Measurements from ENCODE around the gene TTLL3. TPM values are rescaled to one million over a fixed set of nuclear protein-coding genes. Genes with fewer than 3 reads are reported as not detected.

TTLL3 gene
- total RNA-seq, 1 donor from 2014 or later, result 34.4 TPM

DNA sequence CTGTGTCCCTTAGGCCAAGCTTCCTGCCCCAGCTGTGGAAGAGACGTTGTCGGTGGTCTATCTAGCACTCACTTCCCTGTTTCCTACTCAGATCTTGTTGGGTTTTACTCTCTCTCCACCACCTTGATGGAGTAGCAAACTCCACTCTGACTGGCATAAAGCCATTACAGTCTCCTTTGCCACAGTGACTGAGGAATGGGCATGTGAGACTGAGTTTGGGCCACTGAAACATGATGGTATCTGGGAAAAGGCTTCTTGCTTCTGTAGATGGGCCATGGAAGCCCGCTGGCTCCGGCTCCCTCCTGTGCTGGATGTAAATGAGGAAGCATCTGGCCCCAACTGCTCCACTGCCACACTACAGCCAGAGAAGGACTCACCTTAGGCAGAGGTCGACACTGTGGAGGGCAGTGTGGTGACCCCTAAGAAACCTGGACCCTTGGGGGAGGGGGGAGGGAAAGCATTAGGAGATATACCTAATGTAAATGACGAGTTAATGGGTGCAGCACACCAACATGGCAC is 30.9 kb upstream of the TTLL3 start:
- H3K4me1 Mint-ChIP-seq (ENCODE audit: unreplicated experiment), result peaks cover 13% of the 10 kb centered on the region
- DNase-seq (ENCODE audit: low spot score), result no peak
- no peaks in the 10 kb centered on the region for H3K9me3 Mint-ChIP-seq (ENCODE audit: unreplicated experiment)
- TF ChIP-seq, protein P1, sequence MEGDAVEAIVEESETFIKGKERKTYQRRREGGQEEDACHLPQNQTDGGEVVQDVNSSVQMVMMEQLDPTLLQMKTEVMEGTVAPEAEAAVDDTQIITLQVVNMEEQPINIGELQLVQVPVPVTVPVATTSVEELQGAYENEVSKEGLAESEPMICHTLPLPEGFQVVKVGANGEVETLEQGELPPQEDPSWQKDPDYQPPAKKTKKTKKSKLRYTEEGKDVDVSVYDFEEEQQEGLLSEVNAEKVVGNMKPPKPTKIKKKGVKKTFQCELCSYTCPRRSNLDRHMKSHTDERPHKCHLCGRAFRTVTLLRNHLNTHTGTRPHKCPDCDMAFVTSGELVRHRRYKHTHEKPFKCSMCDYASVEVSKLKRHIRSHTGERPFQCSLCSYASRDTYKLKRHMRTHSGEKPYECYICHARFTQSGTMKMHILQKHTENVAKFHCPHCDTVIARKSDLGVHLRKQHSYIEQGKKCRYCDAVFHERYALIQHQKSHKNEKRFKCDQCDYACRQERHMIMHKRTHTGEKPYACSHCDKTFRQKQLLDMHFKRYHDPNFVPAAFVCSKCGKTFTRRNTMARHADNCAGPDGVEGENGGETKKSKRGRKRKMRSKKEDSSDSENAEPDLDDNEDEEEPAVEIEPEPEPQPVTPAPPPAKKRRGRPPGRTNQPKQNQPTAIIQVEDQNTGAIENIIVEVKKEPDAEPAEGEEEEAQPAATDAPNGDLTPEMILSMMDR (IDR thresholded peaks at IDR 0.05; ENCODE audit: unreplicated experiment), result no peak
- no peaks in the 10 kb centered on the region for H3K27me3 Mint-ChIP-seq (ENCODE audit: unreplicated experiment)
- H3K27ac Mint-ChIP-seq (ENCODE audit: unreplicated experiment), result no peak overlapping the region
- H3K4me3 Mint-ChIP-seq (ENCODE audit: unreplicated experiment), result no peak overlapping the region
- H3K36me3 Mint-ChIP-seq (ENCODE audit: low read depth, unreplicated experiment), result peaks cover 4% of the 10 kb centered on the region

DNA sequence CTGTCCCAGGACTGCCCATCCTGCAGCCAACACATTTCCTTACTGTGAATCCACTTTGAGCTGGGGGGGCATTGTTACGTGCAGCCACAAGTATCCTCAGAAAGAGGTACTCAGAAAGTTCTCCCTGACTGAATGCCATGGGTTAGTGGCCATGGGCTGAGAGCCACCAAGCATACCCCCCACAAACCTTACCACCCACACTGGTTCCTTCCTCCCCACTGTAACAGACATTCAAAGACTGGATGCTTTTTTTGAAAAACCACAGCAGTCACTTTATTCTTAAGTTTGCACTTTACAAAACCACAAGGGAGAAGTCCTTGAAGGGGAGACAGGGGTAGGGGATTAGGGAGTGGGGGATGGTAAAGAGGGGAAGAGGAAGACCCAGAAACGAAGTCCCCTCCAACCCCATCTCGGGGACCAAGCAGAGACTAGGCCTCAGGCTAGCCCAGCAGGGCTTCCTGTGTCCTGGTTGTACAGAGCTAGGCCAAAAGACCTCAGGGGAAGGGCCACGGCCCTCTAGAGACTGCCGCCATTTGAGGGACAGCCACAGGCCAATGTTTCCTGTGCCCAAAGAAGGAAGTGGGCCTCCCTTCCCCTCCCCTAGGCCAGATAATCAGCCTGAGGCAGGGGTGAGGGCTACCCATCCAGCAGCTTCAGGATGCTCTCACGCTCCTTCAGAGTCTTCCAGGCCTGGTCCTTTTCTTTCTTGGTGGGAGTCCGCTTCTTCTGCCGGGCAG is 30.2 kb upstream of the TTLL3 start:
- H3K4me3 Mint-ChIP-seq (ENCODE audit: unreplicated experiment), result no peak overlapping the region
- DNase-seq (ENCODE audit: low spot score), result no peak
- H3K27me3 Mint-ChIP-seq (ENCODE audit: unreplicated experiment), result no peaks in the 10 kb centered on the region
- no peak overlapping the region for H3K27ac Mint-ChIP-seq (ENCODE audit: unreplicated experiment)
- peaks cover 4% of the 10 kb centered on the region for H3K36me3 Mint-ChIP-seq (ENCODE audit: low read depth, unreplicated experiment)
- no peaks in the 10 kb centered on the region for H3K9me3 Mint-ChIP-seq (ENCODE audit: unreplicated experiment)
- TF ChIP-seq, protein P1 (IDR thresholded peaks at IDR 0.05; ENCODE audit: unreplicated experiment), result no peak
- peaks cover 13% of the 10 kb centered on the region for H3K4me1 Mint-ChIP-seq (ENCODE audit: unreplicated experiment)

DNA sequence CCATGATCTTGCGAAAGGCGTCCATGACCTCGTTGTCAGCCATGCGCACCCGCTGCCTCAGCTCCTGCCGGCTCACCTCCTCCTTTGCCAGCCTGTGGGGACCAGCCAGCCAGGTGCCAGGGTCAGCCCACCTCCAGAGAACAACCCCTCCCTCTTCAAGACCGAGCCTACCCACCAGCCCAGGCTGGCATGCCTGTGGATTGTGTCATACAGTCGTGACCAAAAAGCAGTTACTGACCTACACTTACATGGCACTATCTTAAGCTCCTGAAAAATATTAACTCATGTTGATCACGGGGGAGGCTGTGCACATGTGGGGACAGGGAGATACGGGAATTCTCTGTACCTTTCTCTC is 29.6 kb upstream of the TTLL3 start:
- peaks cover 11% of the 10 kb centered on the region for H3K4me1 Mint-ChIP-seq (ENCODE audit: unreplicated experiment)
- no peaks in the 10 kb centered on the region for H3K27me3 Mint-ChIP-seq (ENCODE audit: unreplicated experiment)
- TF ChIP-seq, protein P1 (IDR thresholded peaks at IDR 0.05; ENCODE audit: unreplicated experiment), result no peak
- H3K4me3 Mint-ChIP-seq (ENCODE audit: unreplicated experiment), result no peak overlapping the region
- H3K9me3 Mint-ChIP-seq (ENCODE audit: unreplicated experiment), result no peaks in the 10 kb centered on the region
- H3K36me3 Mint-ChIP-seq (ENCODE audit: low read depth, unreplicated experiment), result peaks cover 4% of the 10 kb centered on the region
- H3K27ac Mint-ChIP-seq (ENCODE audit: unreplicated experiment), result no peak overlapping the region
- DNase-seq (ENCODE audit: low spot score), result no peak

DNA sequence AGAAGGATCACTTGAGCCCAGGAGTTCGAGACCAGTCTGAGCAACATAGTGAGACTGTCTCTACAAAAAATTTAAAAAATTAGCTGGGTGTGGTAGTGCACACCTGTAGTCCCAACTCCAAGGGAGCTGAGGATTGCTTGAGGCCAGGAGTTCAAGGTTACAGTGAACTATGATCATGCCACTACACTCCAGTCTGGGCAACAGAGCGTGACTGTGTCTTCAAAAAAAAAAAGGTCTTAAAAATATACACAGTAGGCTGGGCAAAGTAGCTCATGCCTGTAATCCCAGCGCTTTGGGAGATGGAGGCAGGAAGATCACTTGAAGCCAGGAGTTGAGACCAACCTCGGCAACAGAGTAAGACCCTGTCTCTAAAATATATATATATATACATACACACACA is 29.2 kb upstream of the TTLL3 start:
- H3K27me3 Mint-ChIP-seq (ENCODE audit: unreplicated experiment), result no peaks in the 10 kb centered on the region
- TF ChIP-seq, protein P1 (IDR thresholded peaks at IDR 0.05; ENCODE audit: unreplicated experiment), result no peak
- no peaks in the 10 kb centered on the region for H3K9me3 Mint-ChIP-seq (ENCODE audit: unreplicated experiment)
- peaks cover 10% of the 10 kb centered on the region for H3K4me1 Mint-ChIP-seq (ENCODE audit: unreplicated experiment)
- no peak overlapping the region for H3K4me3 Mint-ChIP-seq (ENCODE audit: unreplicated experiment)
- no peak overlapping the region for H3K27ac Mint-ChIP-seq (ENCODE audit: unreplicated experiment)
- peaks cover 4% of the 10 kb centered on the region for H3K36me3 Mint-ChIP-seq (ENCODE audit: low read depth, unreplicated experiment)
- DNase-seq (ENCODE audit: low spot score), result no peak

DNA sequence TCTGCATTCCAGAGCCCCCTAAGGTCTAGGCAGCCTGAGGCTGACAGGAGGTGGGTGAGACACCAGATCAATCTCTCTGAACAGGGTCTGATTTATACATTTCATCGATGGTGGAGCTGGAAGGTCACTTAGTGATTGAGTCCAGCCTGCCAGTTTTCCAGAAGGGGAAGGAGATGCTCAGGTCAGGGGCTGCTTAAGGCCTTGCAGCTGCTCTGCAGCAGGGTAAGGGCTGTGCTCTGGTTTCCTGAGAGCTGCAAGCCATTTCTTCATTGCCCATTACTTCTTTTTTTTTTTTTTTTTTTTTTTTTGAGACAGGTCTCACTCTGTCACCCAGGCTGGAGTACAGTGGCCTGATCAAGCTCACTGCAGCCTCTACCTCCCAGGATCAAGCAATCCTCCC is 28.5 kb upstream of the TTLL3 start:
- H3K36me3 Mint-ChIP-seq (ENCODE audit: low read depth, unreplicated experiment), result peaks cover 4% of the 10 kb centered on the region

More for the DNA sequence above, 28.5 kb upstream of the TTLL3 start:
- Mint-ChIP-seq H3K4me3 (ENCODE audit: unreplicated experiment) (no peak overlapping the region), H3K27ac (ENCODE audit: unreplicated experiment) (no peak overlapping the region), H3K4me1 (ENCODE audit: unreplicated experiment) (peaks cover 7% of the 10 kb centered on the region), H3K27me3 (ENCODE audit: unreplicated experiment) (no peaks in the 10 kb centered on the region), H3K9me3 (ENCODE audit: unreplicated experiment) (no peaks in the 10 kb centered on the region)
- no peak for DNase-seq (ENCODE audit: low spot score)
- TF ChIP-seq, protein P1 (IDR thresholded peaks at IDR 0.05; ENCODE audit: unreplicated experiment), result no peak
